ENCODE data around the gene KCNIP4. TPM values are rescaled to one million over a fixed set of nuclear protein-coding genes. Genes with fewer than 3 reads are reported as not detected.
A peak's percentile ranks its signal among the peaks of the same experiment; 100 is the strongest.

Gene KCNIP4
- total and polyA plus RNA-seq, 2 experiments from 2014 or later = 0.65 TPM; not detected in 1

DNA sequence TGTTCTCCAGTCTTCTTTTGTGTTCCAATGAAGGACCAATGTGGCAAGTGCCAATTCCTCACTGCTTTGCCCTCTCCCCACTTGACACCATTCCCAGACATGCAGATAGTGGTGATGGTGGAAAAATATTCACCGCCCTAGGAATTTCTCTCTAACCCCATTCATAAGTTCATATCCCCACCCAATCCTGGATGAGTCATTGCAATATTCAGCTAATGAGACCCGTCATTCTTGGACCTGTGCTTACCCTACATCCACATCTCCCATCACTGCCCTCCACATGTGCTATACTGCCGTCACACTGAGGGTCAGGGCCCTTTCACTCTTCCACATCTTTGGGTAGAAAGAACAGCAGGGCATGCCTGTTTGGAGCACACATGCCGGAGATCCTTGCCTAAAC is 199.2 kb downstream of the KCNIP4 start:
- Histone ChIP-seq H3K9me2 (ENCODE audit: insufficient read depth) (no peaks in the 10 kb centered on the region), H3K4me3 (no peak overlapping the region), H3K36me3 (ENCODE audit: low read depth) (no peaks in the 10 kb centered on the region), H2AFZ (no peak overlapping the region), H4K20me1 (ENCODE audit: insufficient read depth) (no peaks in the 10 kb centered on the region), H3K4me2 (ENCODE audit: unreplicated experiment) (no peak overlapping the region), H3K27me3 (replicated peaks; ENCODE audit: insufficient read depth) (no peaks in the 10 kb centered on the region), H3K27ac (no peak overlapping the region; the same call in 1 of the 2 replicates), H3K79me2 (ENCODE audit: insufficient read depth) (no peaks in the 10 kb centered on the region), H3K4me1 (ENCODE audit: insufficient read depth) (peaks cover 7% of the 10 kb centered on the region; the same call in 1 of the 2 replicates), H3F3A (ENCODE audit: insufficient read depth) (no peaks in the 10 kb centered on the region), H3K9me3 (ENCODE audit: low read depth) (no peaks in the 10 kb centered on the region), H3K9ac (no peak overlapping the region)
- in situ Hi-C loops (cut with MboI) = no loop called here
- TF ChIP-seq EZH2 (IDR thresholded peaks at IDR 0.05; ENCODE audit: insufficient read depth, poor library complexity, severe bottlenecking) = no peak
- TF ChIP-seq EZH2phosphoT487 (IDR thresholded peaks at IDR 0.05; ENCODE audit: insufficient read depth, low read depth) = no peak
- DNase-seq = no peak
- WGBS, 2 experiments (ENCODE audit: low coverage in 1 of 2, low lambda C conversion rate in 2 of 2, missing lambda C conversion rate in 2 of 2) = 63% methylated on average over 4 of the region's 4 CpGs

DNA sequence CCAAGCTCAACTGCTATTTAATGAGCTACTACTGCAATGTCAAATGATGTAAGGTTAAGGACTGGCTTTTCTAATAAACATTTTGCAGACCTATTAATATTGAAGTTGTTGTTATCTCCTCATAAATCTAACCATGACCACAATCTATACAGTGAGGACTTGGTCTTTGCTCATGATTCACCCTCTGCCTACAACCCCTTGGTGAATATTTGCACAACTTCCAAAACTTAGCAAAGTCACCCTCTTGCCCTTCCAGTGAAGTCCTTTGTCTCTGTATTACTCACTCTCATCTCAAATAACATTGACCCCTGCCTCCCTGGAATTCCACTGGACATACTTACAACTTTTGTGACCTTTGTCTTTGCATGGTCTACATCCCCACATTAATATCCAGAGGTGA is 204.5 kb downstream of the KCNIP4 start:
- Histone ChIP-seq H3K9me2 (ENCODE audit: insufficient read depth) (no peaks in the 10 kb centered on the region), H3K9ac (no peak overlapping the region), H2AFZ (no peak overlapping the region), H3K79me2 (ENCODE audit: insufficient read depth) (no peaks in the 10 kb centered on the region), H4K20me1 (ENCODE audit: insufficient read depth) (no peaks in the 10 kb centered on the region), H3F3A (ENCODE audit: insufficient read depth) (no peaks in the 10 kb centered on the region), H3K4me2 (ENCODE audit: unreplicated experiment) (no peak overlapping the region), H3K27me3 (replicated peaks; ENCODE audit: insufficient read depth) (no peaks in the 10 kb centered on the region), H3K4me3 (no peak overlapping the region), H3K4me1 (ENCODE audit: insufficient read depth) (peaks cover 6% of the 10 kb centered on the region; the same call in 1 of the 2 replicates), H3K27ac (no peak overlapping the region), H3K9me3 (ENCODE audit: low read depth) (no peaks in the 10 kb centered on the region), H3K36me3 (ENCODE audit: low read depth) (no peaks in the 10 kb centered on the region)
- DNase-seq = peak; percentile 30
- TF ChIP-seq EZH2phosphoT487 (IDR thresholded peaks at IDR 0.05; ENCODE audit: insufficient read depth, low read depth) (no peak), EZH2 (IDR thresholded peaks at IDR 0.05; ENCODE audit: insufficient read depth, poor library complexity, severe bottlenecking) (no peak)
- in situ Hi-C loops (cut with MboI) = no loop called here

DNA sequence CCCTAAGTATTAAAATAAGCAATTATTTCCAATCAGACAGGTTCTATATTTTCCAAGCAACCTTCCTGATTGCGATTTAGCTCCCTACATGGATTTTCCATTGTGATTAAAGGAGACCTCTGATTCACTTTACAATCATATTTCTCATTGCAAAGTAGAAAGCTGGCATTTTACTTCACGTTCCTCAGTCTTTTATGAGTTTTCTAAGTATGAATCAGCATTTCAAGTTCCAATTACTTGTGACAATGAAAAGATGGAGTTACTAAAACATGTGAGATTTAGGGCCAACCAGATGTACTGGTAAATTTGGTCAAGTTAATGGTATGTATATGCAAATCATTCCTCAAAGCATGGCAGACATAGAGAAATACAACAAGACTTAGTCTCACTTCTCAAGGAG is 206.2 kb downstream of the KCNIP4 start:
- no peak overlapping the region for H3K27ac ChIP-seq
- H3K9me3 ChIP-seq (ENCODE audit: low read depth) = no peaks in the 10 kb centered on the region
- H3K4me2 ChIP-seq (ENCODE audit: unreplicated experiment) = peak overlapping the region; percentile 14
- H3K9ac ChIP-seq = no peak overlapping the region
- H3K27me3 ChIP-seq (replicated peaks; ENCODE audit: insufficient read depth) = no peaks in the 10 kb centered on the region
- no peak overlapping the region for H2AFZ ChIP-seq
- peak; percentile 45 for DNase-seq
- no peak for TF ChIP-seq EZH2phosphoT487 (IDR thresholded peaks at IDR 0.05; ENCODE audit: insufficient read depth, low read depth)
- no peak for TF ChIP-seq EZH2 (IDR thresholded peaks at IDR 0.05; ENCODE audit: insufficient read depth, poor library complexity, severe bottlenecking)
- H3K79me2 ChIP-seq (ENCODE audit: insufficient read depth) = no peaks in the 10 kb centered on the region
- in situ Hi-C loops (cut with MboI) = no loop called here
- peaks cover 6% of the 10 kb centered on the region; the same call in 1 of the 2 replicates for H3K4me1 ChIP-seq (ENCODE audit: insufficient read depth)
- no peaks in the 10 kb centered on the region for H4K20me1 ChIP-seq (ENCODE audit: insufficient read depth)
- H3K4me3 ChIP-seq = no peak overlapping the region
- no peaks in the 10 kb centered on the region for H3F3A ChIP-seq (ENCODE audit: insufficient read depth)
- 20 to 26% methylated on average over 2 of the region's 2 CpGs for WGBS, 2 experiments (ENCODE audit: low coverage in 1 of 2, low lambda C conversion rate in 2 of 2, missing lambda C conversion rate in 2 of 2)
- H3K9me2 ChIP-seq (ENCODE audit: insufficient read depth) = no peaks in the 10 kb centered on the region
- H3K36me3 ChIP-seq (ENCODE audit: low read depth) = no peaks in the 10 kb centered on the region

DNA sequence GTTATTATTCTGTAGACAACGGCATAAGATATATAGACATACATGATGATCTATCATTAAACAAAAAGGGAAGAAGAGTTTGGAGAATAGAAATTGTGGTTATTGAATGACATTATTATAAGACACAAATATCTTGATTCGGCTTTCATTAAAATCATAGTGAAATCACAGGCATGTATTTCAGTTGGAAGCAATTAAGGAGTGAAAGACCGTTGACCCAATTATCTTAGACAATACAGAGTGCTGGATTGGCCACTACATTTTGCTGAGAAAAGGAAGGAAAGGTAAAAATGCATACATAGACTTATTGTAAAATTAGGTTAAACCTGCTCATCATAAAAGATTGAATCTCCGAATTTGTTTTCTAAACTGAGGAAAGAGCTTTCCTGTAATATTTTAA is 209.8 kb downstream of the KCNIP4 start:
- in situ Hi-C loops (cut with MboI) = no loop called here

DNA sequence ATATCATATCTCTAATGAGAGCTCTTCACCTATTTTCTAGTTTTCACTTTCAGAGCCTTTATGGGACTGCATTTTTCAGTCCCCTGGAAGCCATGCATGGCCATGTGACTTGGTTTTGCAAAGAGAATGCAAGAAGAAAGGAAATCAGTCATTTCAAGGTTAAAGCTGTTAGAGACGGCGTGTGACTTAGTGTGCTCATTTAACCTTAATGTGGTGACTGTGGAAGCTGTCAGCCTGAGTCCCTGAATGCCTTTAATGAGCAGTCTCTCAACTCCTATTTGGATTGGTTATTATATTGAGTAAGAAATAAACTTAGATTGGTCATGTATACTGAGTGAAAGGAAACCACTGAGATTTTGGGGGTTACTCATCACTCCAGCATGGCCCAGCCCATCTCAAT is 212.7 kb downstream of the KCNIP4 start:
- 35% methylated on average over 2 of the region's 2 CpGs for WGBS, 2 experiments (ENCODE audit: low coverage in 1 of 2, low lambda C conversion rate in 2 of 2, missing lambda C conversion rate in 2 of 2)
- Histone ChIP-seq H3K4me1 (ENCODE audit: insufficient read depth) (no peaks in the 10 kb centered on the region), H3K4me3 (no peak overlapping the region), H3K9me3 (ENCODE audit: low read depth) (no peaks in the 10 kb centered on the region), H3K36me3 (ENCODE audit: low read depth) (no peaks in the 10 kb centered on the region), H3K79me2 (ENCODE audit: insufficient read depth) (no peaks in the 10 kb centered on the region), H3K9me2 (ENCODE audit: insufficient read depth) (no peaks in the 10 kb centered on the region), H3F3A (ENCODE audit: insufficient read depth) (no peaks in the 10 kb centered on the region), H3K4me2 (ENCODE audit: unreplicated experiment) (no peak overlapping the region), H3K9ac (no peak overlapping the region), H4K20me1 (ENCODE audit: insufficient read depth) (no peaks in the 10 kb centered on the region), H3K27me3 (replicated peaks; ENCODE audit: insufficient read depth) (no peaks in the 10 kb centered on the region), H2AFZ (no peak overlapping the region), H3K27ac (no peak overlapping the region)
- TF ChIP-seq EZH2 (IDR thresholded peaks at IDR 0.05; ENCODE audit: insufficient read depth, poor library complexity, severe bottlenecking) (no peak), EZH2phosphoT487 (IDR thresholded peaks at IDR 0.05; ENCODE audit: insufficient read depth, low read depth) (no peak)
- no peak for DNase-seq
- in situ Hi-C loops (cut with MboI) = no loop called here

More for the DNA sequence above, 209.8 kb downstream of the KCNIP4 start:
- no peak for DNase-seq
- Histone ChIP-seq H3K79me2 (ENCODE audit: insufficient read depth) (no peaks in the 10 kb centered on the region), H3K4me1 (ENCODE audit: insufficient read depth) (peaks cover 6% of the 10 kb centered on the region; the same call in 1 of the 2 replicates), H3K36me3 (ENCODE audit: low read depth) (no peaks in the 10 kb centered on the region), H3K4me2 (ENCODE audit: unreplicated experiment) (no peak overlapping the region), H3K9me2 (ENCODE audit: insufficient read depth) (no peaks in the 10 kb centered on the region), H3F3A (ENCODE audit: insufficient read depth) (no peaks in the 10 kb centered on the region), H4K20me1 (ENCODE audit: insufficient read depth) (no peaks in the 10 kb centered on the region), H3K27ac (no peak overlapping the region), H3K9ac (no peak overlapping the region), H3K27me3 (replicated peaks; ENCODE audit: insufficient read depth) (no peaks in the 10 kb centered on the region), H2AFZ (no peak overlapping the region), H3K9me3 (ENCODE audit: low read depth) (no peaks in the 10 kb centered on the region), H3K4me3 (no peak overlapping the region)
- WGBS, 2 experiments (ENCODE audit: low coverage in 1 of 2, low lambda C conversion rate in 2 of 2, missing lambda C conversion rate in 2 of 2) = 37 to 51% methylated on average over 4 of the region's 4 CpGs
- TF ChIP-seq EZH2phosphoT487 (IDR thresholded peaks at IDR 0.05; ENCODE audit: insufficient read depth, low read depth) (no peak), EZH2 (IDR thresholded peaks at IDR 0.05; ENCODE audit: insufficient read depth, poor library complexity, severe bottlenecking) (no peak)

Data from GM23248 (cell line).